H1 (cell line): ENCODE measurements around the gene TSC2. TPM values are rescaled to one million over a fixed set of nuclear protein-coding genes. Genes with fewer than 3 reads are reported as not detected.

Experiments used
- CTCF ChIA-PET: fragments of 300-600 bp; sonication (Branson Sonifier 250); formaldehyde crosslinking; loops from one replicate; lab custom pipeline; 2021; ENCODE audit not compliant: partially characterized antibody; lab: Charles Lee
- POLR2A ChIA-PET: fragments of 300-600 bp; sonication (Branson Sonifier 250); formaldehyde crosslinking; loops from one replicate; lab custom pipeline; 2021; ENCODE audit warnings: inconsistent platforms; ENCODE audit not compliant: partially characterized antibody; lab: Charles Lee
- DNase-seq, 2 experiments: peaks; one replicate each; pipeline versions ENCODE4 v3.0.0 to v3.0.0-alpha.2; 2010 to 2022; ENCODE audit warnings: low spot score in 2 of 2, low read depth in 1 of 2, mixed read lengths in 1 of 2
- FAIRE-seq: peaks from 2 replicates; lab custom pipeline; 2011; peaks lifted over from hg19 to GRCh38; lab: Jason Lieb, UNC
- H2AFZ ChIP-seq: 2 replicates; pipeline ENCODE4 v1.8.1; 2012; ENCODE audit warnings: low read length, inconsistent platforms
- H2AK5ac ChIP-seq: 2 replicates; pipeline ENCODE4 v1.6.1; 2013; ENCODE audit warnings: low read depth, low read length
- H2BK120ac ChIP-seq: replicated peaks from 2 replicates; pipeline ENCODE3; 2013; ENCODE audit warnings: low read depth, low read length, inconsistent platforms
- H2BK12ac ChIP-seq: 2 replicates; pipeline ENCODE4 v1.6.1; 2013; ENCODE audit warnings: low read depth, low read length
- H2BK15ac ChIP-seq: 2 replicates; pipeline ENCODE4 v1.6.1; 2013; ENCODE audit warnings: low read length
- H2BK20ac ChIP-seq: 2 replicates; pipeline ENCODE4 v1.6.1; 2013; ENCODE audit warnings: low read length
- H2BK5ac ChIP-seq: 2 replicates; pipeline ENCODE4 v1.6.1; 2013; ENCODE audit warnings: low read depth, low read length
- H3K14ac ChIP-seq: 2 replicates; pipeline ENCODE4 v1.6.1; 2013; ENCODE audit warnings: inconsistent platforms; ENCODE audit not compliant: insufficient read length
- H3K18ac ChIP-seq: 2 replicates; pipeline ENCODE4 v1.6.1; 2013; ENCODE audit warnings: low read length; ENCODE audit errors: extremely low read depth
- H3K23ac ChIP-seq: 2 replicates; pipeline ENCODE4 v1.6.1; 2013; ENCODE audit warnings: inconsistent platforms; ENCODE audit not compliant: insufficient read length
- H3K23me2 ChIP-seq: 2 replicates; pipeline ENCODE4 v1.6.1; 2013; ENCODE audit warnings: low read depth, low read length
- H3K27ac ChIP-seq: 2 replicates; pipeline ENCODE4 v1.6.1; 2011; ENCODE audit warnings: low read depth, low read length, inconsistent platforms
- H3K27me3 ChIP-seq, 4 experiments: replicated peaks in 1 of 4; 1 replicate in 1 of 4; 2 replicates in 3 of 4; pipeline versions ENCODE4 v1.6.1 to v1.8.1; 2011 to 2013; ENCODE audit warnings: low read length in 3 of 4, mild to moderate bottlenecking in 3 of 4, inconsistent platforms in 2 of 4, mixed read lengths in 2 of 4, moderate library complexity in 1 of 4; ENCODE audit not compliant: control insufficient read depth in 3 of 4, insufficient read depth in 3 of 4; ENCODE audit errors: extremely low read depth in 1 of 4
- H3K36me3 ChIP-seq, 4 experiments: 2 replicates each; pipeline versions ENCODE4 v1.6.1 to v1.8.1; 2011 to 2013; ENCODE audit warnings: mild to moderate bottlenecking in 4 of 4, low read length in 3 of 4, moderate library complexity in 2 of 4, control low read depth in 1 of 4, inconsistent platforms in 1 of 4; ENCODE audit not compliant: insufficient read depth in 4 of 4, control insufficient read depth in 2 of 4
- H3K4ac ChIP-seq: replicated peaks from 2 replicates; pipeline ENCODE3; 2013; ENCODE audit warnings: low read length, low read depth, mixed read lengths, inconsistent platforms; ENCODE audit not compliant: insufficient read length
- H3K4me1 ChIP-seq, 4 experiments: replicated peaks in 1 of 4; 1 replicate in 1 of 4; 2 replicates in 3 of 4; pipeline versions ENCODE4 v1.6.1 to v1.8.1; 2011 to 2013; ENCODE audit warnings: low read length in 3 of 4, inconsistent platforms in 2 of 4, mixed read lengths in 1 of 4; ENCODE audit not compliant: insufficient read depth in 4 of 4, control insufficient read depth in 3 of 4
- H3K4me2 ChIP-seq, 2 experiments: 2 replicates each; pipeline versions ENCODE4 v1.6.1 to v1.8.1; 2011 to 2013; ENCODE audit warnings: low read depth in 2 of 2, low read length in 2 of 2, control low read depth in 1 of 2, inconsistent platforms in 1 of 2, mild to moderate bottlenecking in 1 of 2; ENCODE audit not compliant: insufficient read depth in 1 of 2
- H3K4me3 ChIP-seq, 4 experiments: fragments of 200-600, 300-600 bp in 1 of 4; sonication (generic), shearing (Covaris generic), sonication (Bioruptor Twin) in 1 of 4; 2 replicates each; pipeline versions ENCODE4 v1.5.1 to v1.8.1; 2011 to 2016; ENCODE audit warnings: low read length in 4 of 4, low read depth in 3 of 4, control low read depth in 2 of 4, inconsistent platforms in 2 of 4, mild to moderate bottlenecking in 2 of 4, mixed read lengths in 1 of 4, moderate library complexity in 1 of 4; ENCODE audit not compliant: insufficient read depth in 2 of 4; ENCODE audit errors: extremely low read depth in 1 of 4
- H3K56ac ChIP-seq: replicated peaks from 2 replicates; pipeline ENCODE3; 2013; ENCODE audit warnings: low read depth, mild to moderate bottlenecking, mixed read lengths, low read length, inconsistent platforms; ENCODE audit not compliant: insufficient read length
- H3K79me1 ChIP-seq: 2 replicates; pipeline ENCODE4 v1.6.1; 2013; ENCODE audit warnings: low read depth, low read length, control low read depth
- H3K79me2 ChIP-seq, 2 experiments: 2 replicates each; pipeline versions ENCODE4 v1.6.1 to v1.8.1; 2012 to 2013; ENCODE audit warnings: low read length in 2 of 2, mild to moderate bottlenecking in 2 of 2, inconsistent platforms in 1 of 2; ENCODE audit not compliant: insufficient read depth in 2 of 2, control insufficient read depth in 1 of 2
- H3K9ac ChIP-seq, 4 experiments: replicated peaks in 1 of 4; 1 replicate in 1 of 4; 2 replicates in 3 of 4; pipeline versions ENCODE4 v1.6.1 to v1.8.1; 2011 to 2013; ENCODE audit warnings: low read depth in 3 of 4, low read length in 3 of 4, control low read depth in 2 of 4, mild to moderate bottlenecking in 2 of 4, moderate library complexity in 2 of 4, inconsistent platforms in 1 of 4; ENCODE audit errors: extremely low read depth in 1 of 4
- H3K9me3 ChIP-seq, 2 experiments: 2 replicates each; pipeline versions ENCODE4 v1.6.1 to v1.8.1; 2012 to 2013; ENCODE audit warnings: mild to moderate bottlenecking in 2 of 2, moderate library complexity in 2 of 2, control low read depth in 1 of 2, inconsistent platforms in 1 of 2, low read depth in 1 of 2, low read length in 1 of 2, mixed read lengths in 1 of 2; ENCODE audit not compliant: insufficient read depth in 2 of 2
- H4K20me1 ChIP-seq, 2 experiments: replicated peaks in 1 of 2; 2 replicates each; pipeline versions ENCODE3 to v1.8.1; 2011 to 2013; ENCODE audit warnings: inconsistent platforms in 2 of 2, low read length in 2 of 2, mild to moderate bottlenecking in 1 of 2; ENCODE audit not compliant: insufficient read depth in 2 of 2, control insufficient read depth in 1 of 2
- H4K5ac ChIP-seq: 2 replicates; pipeline ENCODE4 v1.6.1; 2013; ENCODE audit warnings: low read length, low read depth, mixed read lengths, inconsistent platforms; ENCODE audit not compliant: insufficient read length
- H4K8ac ChIP-seq: 2 replicates; pipeline ENCODE4 v1.8.0; 2013; ENCODE audit warnings: mild to moderate bottlenecking, moderate library complexity, low read length, inconsistent platforms; ENCODE audit not compliant: insufficient read depth; ENCODE audit errors: extremely low read depth
- H4K91ac ChIP-seq: replicated peaks from 2 replicates; pipeline ENCODE3; 2013; ENCODE audit warnings: low read length, mixed read lengths, inconsistent platforms; ENCODE audit not compliant: insufficient read length
- CBX8 ChIP-seq: fragments of 300-800, 300-1000 bp; sonication (generic); IDR thresholded peaks from 2 replicates; pipeline ENCODE4 v1.7.1; 2016; ENCODE audit warnings: low read depth, low read length, borderline replicate concordance
- KDM5A ChIP-seq: fragments of 200-600 bp; IDR thresholded peaks from 2 replicates; pipeline ENCODE4 v1.7.1; 2012; ENCODE audit warnings: mild to moderate bottlenecking, low read length, inconsistent platforms, mixed read lengths
- SRF ChIP-seq: IDR thresholded peaks from 2 replicates; pipeline ENCODE4 v1.6.1; 2011; ENCODE audit warnings: mild to moderate bottlenecking, low read depth, low read length, moderate library complexity
- WGBS, 2 experiments: shearing (Covaris generic) in 1 of 2; methylation state at CpG; one replicate each; pipeline versions ENCODE4 v1.1.6 to v1.1.7; 2013 to 2015; ENCODE audit warnings: low lambda C conversion rate in 2 of 2, mixed read lengths in 2 of 2, inconsistent platforms in 1 of 2, low coverage in 1 of 2, missing lambda C conversion rate in 1 of 2; ENCODE audit not compliant: insufficient replicate concordance in 2 of 2, insufficient coverage in 1 of 2, insufficient read length in 1 of 2; ENCODE audit errors: extremely low coverage in 1 of 2, missing lambda C conversion rate in 1 of 2; 5-methylcytosine and 5-hydroxymethylcytosine counted together
- polyA plus RNA-seq, 7 experiments: library from polyadenylated mRNA; depleted of rRNA in 3 of 7; stranded (reverse) in 5 of 7; unstranded in 2 of 7; fragments of >200 nt in 5 of 7; fragments of 200-250 nt in 2 of 7; gene quantifications; 1 replicate in 5 of 7; 2 replicates in 1 of 7; 4 replicates in 1 of 7; pipeline versions ENCODE4 v1.2.1 to v1.2.3, GENCODE V29; 2011 to 2013; ENCODE audit warnings: missing spikeins in 2 of 7, mixed read lengths in 2 of 7
- total RNA-seq: library from RNA; stranded (reverse); fragmentation: NEBNext Ultra II Directional; extraction: Animal tissue kit (Norgen Biotek cat#: 25700); gene quantifications from 2 replicates; pipeline ENCODE4 v1.2.1, GENCODE V29; 2021

TSC2 gene
- total and polyA plus RNA-seq, 2 of the 8 experiments (the other 6 are each of a cell fraction or from before 2014, with no cell fraction given): 65.9 to 96.6 TPM

DNA sequence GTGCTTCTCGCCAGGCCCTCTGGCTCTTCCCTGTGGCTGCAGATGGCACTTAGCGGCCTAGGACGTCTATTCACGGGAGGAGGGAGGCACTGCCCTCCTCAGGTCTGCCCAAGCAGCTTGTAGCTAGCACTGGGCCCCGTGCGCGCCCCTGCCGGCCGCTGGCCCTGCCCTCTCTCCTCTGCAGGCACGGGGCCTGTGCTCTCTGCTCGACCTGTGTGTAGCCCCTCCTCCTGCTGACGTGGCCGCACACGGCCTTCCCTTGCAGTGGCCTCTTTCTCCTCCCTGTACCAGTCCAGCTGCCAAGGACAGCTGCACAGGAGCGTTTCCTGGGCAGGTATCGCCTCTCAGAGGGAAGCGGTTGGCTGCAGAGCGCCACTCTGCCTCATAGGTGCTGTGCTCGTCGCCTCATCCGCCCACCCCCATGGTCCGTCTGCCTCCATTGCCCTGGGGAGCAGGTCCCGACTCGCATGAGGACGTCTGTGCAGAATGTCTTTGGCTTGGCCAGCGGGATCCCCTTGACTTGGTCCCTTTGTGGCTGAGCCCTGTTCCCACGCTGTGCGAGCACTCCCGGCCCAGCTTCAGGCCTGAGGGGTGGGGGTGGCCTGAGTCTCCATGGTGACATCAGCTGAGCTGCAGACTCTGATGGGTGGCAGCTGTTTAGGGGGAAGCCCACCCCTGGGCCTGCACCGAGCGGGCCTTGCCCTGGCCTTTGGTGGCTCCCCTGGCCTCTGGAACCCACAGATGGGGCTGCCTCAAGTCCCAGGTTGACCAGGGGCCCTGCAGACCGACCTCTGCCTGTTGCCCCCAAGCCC, 34.6 kb downstream of the TSC2 start:
- H3K4ac ChIP-seq: no peak overlapping the region
- no peak overlapping the region for H3K4me3 ChIP-seq
- H4K91ac ChIP-seq: no peak overlapping the region
- H3K23ac ChIP-seq: no peak overlapping the region
- 0 out of 2 replicates have a peak overlapping the region, but pooled peaks have one; percentile 51 for H4K8ac ChIP-seq
- no peak overlapping the region for H2AFZ ChIP-seq
- WGBS, 2 experiments: 94% methylated on average over 32 of the region's 32 CpGs; no CpG with 5 or more reads in 1 of the 2 experiments
- TF ChIP-seq CBX8 (no peak), KDM5A (no peak), SRF (no peak)
- H2BK15ac ChIP-seq: no peak overlapping the region
- POLR2A ChIA-PET: interaction anchor here (0.6 to 8.8 kb wide), 7 partner anchors 9 to 128 kb away, joined by 3 to 50 read pairs (median 3); partner anchors contain the start of genes BRICD5 and TRAF7
- H3K79me1 ChIP-seq: no peaks in the 10 kb centered on the region
- no peak overlapping the region for H2BK12ac ChIP-seq
- H3K4me1 ChIP-seq: no peaks in the 10 kb centered on the region
- no peak overlapping the region for H3K27ac ChIP-seq
- no peaks in the 10 kb centered on the region for H3K27me3 ChIP-seq
- CTCF ChIA-PET: interaction anchor here (0.8 to 3.2 kb wide), 7 partner anchors 11 to 78 kb away, joined by 3 to 15 read pairs (median 5); no protein-coding TSS in a partner anchor
- H3K23me2 ChIP-seq: no peaks in the 10 kb centered on the region
- H3K4me2 ChIP-seq: no peak overlapping the region
- H4K5ac ChIP-seq: no peak overlapping the region
- DNase-seq (no peak), FAIRE-seq (no peak)
- H3K9ac ChIP-seq: no peak overlapping the region
- H2BK120ac ChIP-seq: no peak overlapping the region
- H3K79me2 ChIP-seq: no peaks in the 10 kb centered on the region
- H3K9me3 ChIP-seq: no peaks in the 10 kb centered on the region
- H3K56ac ChIP-seq: no peak overlapping the region
- no peak overlapping the region for H2BK20ac ChIP-seq
- H4K20me1 ChIP-seq: peaks cover 4 to 8% of the 10 kb centered on the region in 2 experiments
- H2AK5ac ChIP-seq: no peak overlapping the region
- H3K36me3 ChIP-seq: peaks cover 0 to 28% (median 2%) of the 10 kb centered on the region in 4 experiments; a peak in 5 of 8 replicates
- H3K18ac ChIP-seq: no peak overlapping the region
- H2BK5ac ChIP-seq: no peak overlapping the region
- H3K14ac ChIP-seq: no peak overlapping the region
